Common myeloid progenitor, CD34-positive (primary cell): Measurements from ENCODE around the gene TFDP1.
"Not testable (repeated sequence)": the region's sequence is repeated elsewhere in the genome, so short reads cannot be mapped to it uniquely, and the experiment has no call there.

Source experiments
- CTCF ChIA-PET: fragments of 350-600 bp; sonication (Branson Sonifier 250); formaldehyde crosslinking; loops from one replicate; lab custom pipeline; 2021; ENCODE audit warnings: antibody characterized with exemption; lab: Charles Lee
- POLR2A ChIA-PET: fragments of 350-600 bp; sonication (Branson Sonifier 250); formaldehyde crosslinking; loops from one replicate; lab custom pipeline; 2021; ENCODE audit warnings: antibody characterized with exemption; lab: Charles Lee
- DNase-seq, 3 donors: peaks; one replicate each; pipeline versions ENCODE4 v3.0.0 to v3.0.0-alpha.2; 2013
- H3K27ac ChIP-seq, 2 experiments: 1 replicate in 1 of 2; 2 replicates in 1 of 2; pipeline ENCODE4 v1.7.0; 2013; ENCODE audit warnings: inconsistent platforms in 2 of 2, low read length in 2 of 2, mild to moderate bottlenecking in 2 of 2, low read depth in 1 of 2, moderate library complexity in 1 of 2; ENCODE audit not compliant: severe bottlenecking in 2 of 2, insufficient read depth in 1 of 2, poor library complexity in 1 of 2
- H3K27me3 ChIP-seq, 5 experiments: replicated peaks in 2 of 5; 1 replicate in 3 of 5; 2 replicates in 2 of 5; pipeline versions ENCODE4 v1.6.1 to v1.7.0; 2013; ENCODE audit warnings: low read length in 4 of 5, mild to moderate bottlenecking in 2 of 5, moderate library complexity in 2 of 5, inconsistent platforms in 1 of 5; ENCODE audit not compliant: insufficient read depth in 5 of 5, control insufficient read depth in 4 of 5
- H3K36me3 ChIP-seq, 4 experiments: 1 replicate in 2 of 4; 2 replicates in 2 of 4; pipeline versions ENCODE4 v1.6.1 to v1.7.0; 2013; ENCODE audit warnings: low read length in 3 of 4, control low read depth in 1 of 4, mild to moderate bottlenecking in 1 of 4; ENCODE audit not compliant: control insufficient read depth in 4 of 4, insufficient read depth in 4 of 4
- H3K4me1 ChIP-seq, 4 experiments: 1 replicate in 3 of 4; 2 replicates in 1 of 4; pipeline versions ENCODE4 v1.6.1 to v1.7.1; 2013; ENCODE audit warnings: low read length in 3 of 4, mild to moderate bottlenecking in 3 of 4, control low read depth in 1 of 4, inconsistent platforms in 1 of 4, moderate library complexity in 1 of 4; ENCODE audit not compliant: control insufficient read depth in 4 of 4, insufficient read depth in 4 of 4; ENCODE audit errors: control extremely low read depth in 1 of 4
- H3K4me3 ChIP-seq, 7 experiments: 1 replicate in 4 of 7; 2 replicates in 3 of 7; pipeline versions ENCODE4 v1.5.1 to v1.7.0; 2013; ENCODE audit warnings: mild to moderate bottlenecking in 7 of 7, low read length in 6 of 7, moderate library complexity in 6 of 7, inconsistent platforms in 2 of 7, low read depth in 2 of 7, control low read depth in 1 of 7; ENCODE audit not compliant: insufficient read depth in 4 of 7, control insufficient read depth in 1 of 7; ENCODE audit errors: extremely low read depth in 1 of 7
- H3K9me3 ChIP-seq, 5 experiments: 1 replicate in 4 of 5; 2 replicates in 1 of 5; pipeline versions ENCODE4 v1.6.1 to v1.7.1; 2013; ENCODE audit warnings: low read length in 4 of 5, mild to moderate bottlenecking in 2 of 5, inconsistent platforms in 1 of 5, low read depth in 1 of 5, moderate library complexity in 1 of 5; ENCODE audit not compliant: control insufficient read depth in 4 of 5, insufficient read depth in 2 of 5; ENCODE audit errors: control extremely low read depth in 1 of 5
- WGBS: methylation state at CpG from one replicate; pipeline ENCODE4 v1.1.5; 2013; ENCODE audit not compliant: insufficient coverage; 5-methylcytosine and 5-hydroxymethylcytosine counted together

Gene TFDP1

DNA sequence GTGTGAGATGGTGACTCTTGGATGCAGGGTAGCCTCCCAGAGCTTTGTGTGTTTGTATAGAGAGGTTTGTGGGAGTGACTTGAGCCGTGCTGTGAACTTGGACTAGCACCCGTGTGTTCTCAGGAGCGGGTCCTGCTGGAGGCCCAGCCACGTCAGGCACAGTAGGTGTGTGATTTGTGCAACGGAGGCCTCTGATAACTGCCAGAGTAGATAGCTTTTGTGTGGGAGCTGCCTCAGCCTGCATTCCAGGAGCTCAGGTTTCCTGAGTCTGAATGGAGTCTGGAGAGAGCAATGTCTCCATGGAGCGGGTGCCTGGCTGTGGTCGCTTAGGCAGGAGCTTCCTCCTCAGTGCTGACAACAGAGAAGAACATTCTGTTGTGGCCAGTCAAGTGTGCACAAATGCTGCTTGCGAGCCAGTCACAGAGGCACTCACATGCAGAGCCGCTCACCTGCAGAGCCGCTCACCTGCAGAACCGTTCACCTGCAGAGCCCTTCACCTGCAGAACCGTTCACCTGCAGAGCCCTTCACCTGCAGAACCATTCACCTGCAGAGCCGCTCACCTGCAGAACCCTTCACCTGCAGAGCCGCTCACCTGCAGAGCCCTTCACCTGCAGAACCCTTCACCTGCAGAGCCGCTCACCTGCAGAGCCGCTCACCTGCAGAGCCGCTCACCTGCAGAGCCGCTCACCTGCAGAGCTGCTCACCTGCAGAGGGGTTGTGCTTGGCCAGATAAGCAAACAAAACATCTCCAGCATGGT lies 32.6 kb downstream of the TFDP1 start:
- H3K4me1 ChIP-seq, result peaks cover 0 to 18% (median 0%) of the 10 kb centered on the region in 4 experiments
- H3K9me3 ChIP-seq, result no peaks in the 10 kb centered on the region
- H3K27ac ChIP-seq, result peak overlapping the region in 1 of 2 experiments; percentile 3
- H3K4me3 ChIP-seq, result no peak overlapping the region
- H3K27me3 ChIP-seq, result no peaks in the 10 kb centered on the region
- 96% methylated on average over 18 of the region's 18 CpGs for WGBS
- H3K36me3 ChIP-seq, result peaks cover 0 to 58% (median 8%) of the 10 kb centered on the region in 4 experiments
- DNase-seq, result no peak
- ChIA-PET POLR2A (no interaction called here), CTCF (interaction anchor here (0.9 to 1.2 kb wide), 2 partner anchors 15 to 160 kb away, joined by 3 read pairs; no protein-coding TSS in a partner anchor)

- no peak for DNase-seq
- no peak overlapping the region for H3K4me3 ChIP-seq
- H3K27ac ChIP-seq, result no peak overlapping the region
- H3K27me3 ChIP-seq, result no peaks in the 10 kb centered on the region
- ChIA-PET POLR2A (no interaction called here), CTCF (no interaction called here)
- H3K36me3 ChIP-seq, result peaks cover 0 to 59% (median 8%) of the 10 kb centered on the region in 4 experiments
- peaks cover 0 to 18% (median 0%) of the 10 kb centered on the region in 4 experiments for H3K4me1 ChIP-seq
- WGBS, result 92% methylated on average over 3 of the region's 5 CpGs
- no peaks in the 10 kb centered on the region for H3K9me3 ChIP-seq
Measured at GRCh38 chr13:113617961-113618360, 33.4 kb downstream of the TFDP1 start.

GRCh38 chr13:113618455-113618854 lies 33.9 kb downstream of the TFDP1 start:
- Histone ChIP-seq H3K27ac (no peak overlapping the region), H3K27me3 (no peaks in the 10 kb centered on the region), H3K9me3 (no peaks in the 10 kb centered on the region), H3K36me3 (peaks cover 0 to 62% (median 10%) of the 10 kb centered on the region in 4 experiments), H3K4me3 (no peak overlapping the region), H3K4me1 (peaks cover 0 to 18% (median 0%) of the 10 kb centered on the region in 4 experiments)
- WGBS, result 100% methylated on average over 1 of the region's 7 CpGs
- ChIA-PET POLR2A (no interaction called here), CTCF (no interaction called here)
- no peak for DNase-seq

GRCh38 chr13:113620036-113620796 lies 35.7 kb downstream of the TFDP1 start:
- Histone ChIP-seq H3K4me1 (peaks cover 0 to 18% (median 0%) of the 10 kb centered on the region in 4 experiments), H3K27me3 (no peaks in the 10 kb centered on the region), H3K36me3 (peaks cover 3 to 60% (median 19%) of the 10 kb centered on the region in 4 experiments), H3K27ac (no peak overlapping the region), H3K9me3 (no peaks in the 10 kb centered on the region), H3K4me3 (no peak overlapping the region)
- CTCF ChIA-PET, result interaction anchor here (1.1 kb wide), 1 partner anchor 14 kb away, joined by 3 read pairs; no protein-coding TSS in a partner anchor
- no CpG with 5 or more reads among the region's 15 CpGs for WGBS
- no peak for DNase-seq
- POLR2A ChIA-PET, result no interaction called here

GRCh38 chr13:113621046-113621445 lies 36.5 kb downstream of the TFDP1 start:
- Histone ChIP-seq H3K27ac (no peak overlapping the region), H3K4me3 (no peak overlapping the region), H3K27me3 (no peaks in the 10 kb centered on the region), H3K9me3 (no peaks in the 10 kb centered on the region), H3K36me3 (peaks cover 3 to 57% (median 17%) of the 10 kb centered on the region in 4 experiments), H3K4me1 (peaks cover 0 to 16% (median 0%) of the 10 kb centered on the region in 4 experiments)
- CTCF ChIA-PET, result no interaction called here
- POLR2A ChIA-PET, result no interaction called here
- WGBS, result 100% methylated on average over 9 of the region's 15 CpGs
- no peak for DNase-seq

GRCh38 chr13:113621498-113621897 lies 36.9 kb downstream of the TFDP1 start:
- CTCF ChIA-PET, H3K9me3 ChIP-seq, H3K27me3 ChIP-seq, H3K27ac ChIP-seq, H3K4me3 ChIP-seq, POLR2A ChIA-PET, DNase-seq: not testable (repeated sequence)
- Histone ChIP-seq H3K4me1 (peaks cover 0 to 12% (median 0%) of the 10 kb centered on the region in 4 experiments), H3K36me3 (peaks cover 3 to 54% (median 17%) of the 10 kb centered on the region in 4 experiments)
- WGBS, result 97% methylated on average over 11 of the region's 13 CpGs
